ENCODE data around the gene GPBP1L1.
A peak's percentile ranks its signal among the peaks of the same experiment; 100 is the strongest.

Gene GPBP1L1

GRCh38 chr1:45583666-45584350, 102.5 kb downstream of the GPBP1L1 start, which contains the start of gene NASP:
NASP (plus strand) TSS chr1:45584041; CDS start chr1:45584147, 106 bp downstream.
- Mint-ChIP-seq H3K9me3 (no peaks in the 10 kb centered on the region), H3K4me3 (peak within 1 kb of the TSS; percentile 98), H3K27ac (peak within 1 kb of the TSS; percentile 99), H3K27me3 (no peaks in the 10 kb centered on the region), H3K4me1 (ENCODE audit: low read depth) (peaks cover 32% of the 10 kb centered on the region), H3K36me3 (ENCODE audit: low read depth) (peaks cover 14% of the 10 kb centered on the region)
- intact Hi-C loops (cut with micrococcal nuclease): loop anchor here (2.0 kb wide), 1 partner anchor 105 kb away; the partner anchor contains the start of gene TMEM69

GRCh38 chr1:45583264-45583665, 103.1 kb downstream of the GPBP1L1 start:
- Mint-ChIP-seq H3K4me3 (peak overlapping the region; percentile 98), H3K36me3 (ENCODE audit: low read depth) (peaks cover 14% of the 10 kb centered on the region), H3K27me3 (no peaks in the 10 kb centered on the region), H3K27ac (peak overlapping the region; percentile 99), H3K9me3 (no peaks in the 10 kb centered on the region), H3K4me1 (ENCODE audit: low read depth) (peaks cover 32% of the 10 kb centered on the region)
- intact Hi-C loops (cut with micrococcal nuclease): no loop called here

All from dendritic cell treated with granulocyte-macrophage colony-stimulating factor and Interleukin-4, amounts not matched to agents 40 ng/mL and 50 ng/mL, for 4 days (primary cell).